Mucosa of descending colon (tissue), 3 donors: ENCODE measurements around the gene SLC7A6. TPM values are rescaled to one million over a fixed set of nuclear protein-coding genes. Genes with fewer than 3 reads are reported as not detected.

Source experiments
- ATAC-seq: fragments of 200-7000 bp; cut with Tn5 transposase; one replicate; pipeline ENCODE4 v1.9.1; 2020; ENCODE audit warnings: mild to moderate bottlenecking, moderate library complexity
- DNase-seq, 3 donors: peaks; one replicate each; pipeline ENCODE4 v3.0.0-alpha.2; 2020
- H3K36me3 ChIP-seq: fragments of 200-600 bp; one replicate; pipeline ENCODE4 v1.8.0; 2021; ENCODE audit warnings: low read depth, mild to moderate bottlenecking
- H3K4me1 ChIP-seq: fragments of 200-600 bp; one replicate; pipeline ENCODE4 v1.8.0; 2021; ENCODE audit warnings: low read depth, mild to moderate bottlenecking
- H3K4me3 ChIP-seq: fragments of 200-600 bp; one replicate; pipeline ENCODE4 v1.8.0; 2021; ENCODE audit warnings: mild to moderate bottlenecking
- H3K9me3 ChIP-seq: fragments of 200-600 bp; one replicate; pipeline ENCODE4 v1.8.0; 2021; ENCODE audit warnings: mild to moderate bottlenecking
- CTCF ChIP-seq: fragments of 200-600 bp; IDR thresholded peaks from one replicate; pipeline ENCODE4 v1.8.0; 2022; ENCODE audit warnings: antibody characterized with exemption, mild to moderate bottlenecking
- intact Hi-C, 2 donors: fragments of 100-400 bp; cut with DNase I in 1 of 2; cut with micrococcal nuclease in 1 of 2; formaldehyde crosslinking; loops; one replicate each; pipeline versions ENCODE4 v1.11.0 to v1.11.1; 2022; cut with DNase I, micrococcal nuclease
- total RNA-seq, 3 donors: library from RNA; stranded (reverse); fragmentation: NEBNext Ultra II Directional in 2 of 3; extraction: Animal tissue kit (Norgen Biotek cat#: 25700) in 2 of 3; gene quantifications; one replicate each; pipeline versions ENCODE4 v1.2.1 to v1.2.4, GENCODE V29; 2021 to 2023
- donor health status: DM: no; HTN: no; CAD: no; lungs with moderate emphysema.
- donor health status: DM: no; HTN: no; CAD: no.
- donor health status: DM: no; HTN: yes; CAD: no.

SLC7A6 gene
- total RNA-seq, 3 donors from 2014 or later: 35.0 to 41.4 (median 37.2) TPM

- H3K9me3 ChIP-seq: no peaks in the 10 kb centered on the region
- DNase-seq (no peak), ATAC-seq (no peak)
- no peaks in the 10 kb centered on the region for H3K4me1 ChIP-seq
- intact Hi-C loops: no loop called here
- no peaks in the 10 kb centered on the region for H3K36me3 ChIP-seq
- no peak for TF ChIP-seq CTCF
- no peak overlapping the region for H3K4me3 ChIP-seq
Observed at GRCh38 chr16:68343137-68343536, 78.8 kb downstream of the SLC7A6 start.

DNA sequence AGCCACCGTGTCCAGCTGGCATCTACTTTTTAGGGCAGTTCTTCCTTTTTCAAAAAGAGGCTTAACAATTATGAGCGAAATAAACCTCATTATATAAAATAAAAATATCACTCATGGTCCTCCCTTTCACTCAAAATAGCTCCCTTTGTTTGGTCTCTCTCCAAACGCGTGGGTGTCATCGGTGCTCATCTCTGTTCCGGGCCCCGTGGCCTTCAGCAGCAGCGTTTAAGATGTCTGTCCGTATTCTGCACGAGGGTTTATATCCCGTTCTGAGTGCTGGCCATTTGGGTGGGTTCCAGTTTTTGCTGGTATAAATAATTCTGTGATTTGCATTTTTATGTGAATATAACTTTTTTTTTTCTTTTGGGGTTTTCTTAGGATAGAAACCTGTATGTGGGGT lies 79.9 kb downstream of the SLC7A6 start:
- no peaks in the 10 kb centered on the region for H3K9me3 ChIP-seq
- no peaks in the 10 kb centered on the region for H3K36me3 ChIP-seq
- no peaks in the 10 kb centered on the region for H3K4me1 ChIP-seq
- ATAC-seq (no peak), DNase-seq (no peak)
- intact Hi-C loops: no loop called here
- H3K4me3 ChIP-seq: no peak overlapping the region
- TF ChIP-seq CTCF: no peak

GRCh38 chr16:68345351-68345810 lies 81.1 kb downstream of the SLC7A6 start:
- peak; percentile 63 for ATAC-seq
- H3K36me3 ChIP-seq: no peaks in the 10 kb centered on the region
- H3K4me3 ChIP-seq: no peak overlapping the region
- no peaks in the 10 kb centered on the region for H3K9me3 ChIP-seq
- intact Hi-C loops: no loop called here
- H3K4me1 ChIP-seq: no peaks in the 10 kb centered on the region
- no peak for TF ChIP-seq CTCF
- no peak for DNase-seq

- H3K9me3 ChIP-seq: no peaks in the 10 kb centered on the region
- no peak for ATAC-seq
- no peak for DNase-seq
- H3K4me3 ChIP-seq: no peak overlapping the region
- no peak for TF ChIP-seq CTCF
- H3K4me1 ChIP-seq: no peaks in the 10 kb centered on the region
- intact Hi-C loops: no loop called here
- no peaks in the 10 kb centered on the region for H3K36me3 ChIP-seq
Observed at GRCh38 chr16:68345958-68346635, 81.8 kb downstream of the SLC7A6 start.

- no peak overlapping the region for H3K4me3 ChIP-seq
- no peak for ATAC-seq
- no peaks in the 10 kb centered on the region for H3K9me3 ChIP-seq
- H3K36me3 ChIP-seq: no peaks in the 10 kb centered on the region
- DNase-seq: no peak
- intact Hi-C loops: no loop called here
- H3K4me1 ChIP-seq: peaks cover 6% of the 10 kb centered on the region
- no peak for TF ChIP-seq CTCF
Observed at GRCh38 chr16:68346892-68347480, 82.7 kb downstream of the SLC7A6 start.
